HuH-7.5 (cell line): Measurements from ENCODE around the gene RNASE12.
"Not testable (repeated sequence)": the region's sequence is repeated elsewhere in the genome, so short reads cannot be mapped to it uniquely, and the experiment has no call there.

ENCODE experiments used
- DNase-seq: peaks from one replicate; pipeline ENCODE4 v3.0.0; 2011; ENCODE audit warnings: low spot score

RNASE12 gene

DNA sequence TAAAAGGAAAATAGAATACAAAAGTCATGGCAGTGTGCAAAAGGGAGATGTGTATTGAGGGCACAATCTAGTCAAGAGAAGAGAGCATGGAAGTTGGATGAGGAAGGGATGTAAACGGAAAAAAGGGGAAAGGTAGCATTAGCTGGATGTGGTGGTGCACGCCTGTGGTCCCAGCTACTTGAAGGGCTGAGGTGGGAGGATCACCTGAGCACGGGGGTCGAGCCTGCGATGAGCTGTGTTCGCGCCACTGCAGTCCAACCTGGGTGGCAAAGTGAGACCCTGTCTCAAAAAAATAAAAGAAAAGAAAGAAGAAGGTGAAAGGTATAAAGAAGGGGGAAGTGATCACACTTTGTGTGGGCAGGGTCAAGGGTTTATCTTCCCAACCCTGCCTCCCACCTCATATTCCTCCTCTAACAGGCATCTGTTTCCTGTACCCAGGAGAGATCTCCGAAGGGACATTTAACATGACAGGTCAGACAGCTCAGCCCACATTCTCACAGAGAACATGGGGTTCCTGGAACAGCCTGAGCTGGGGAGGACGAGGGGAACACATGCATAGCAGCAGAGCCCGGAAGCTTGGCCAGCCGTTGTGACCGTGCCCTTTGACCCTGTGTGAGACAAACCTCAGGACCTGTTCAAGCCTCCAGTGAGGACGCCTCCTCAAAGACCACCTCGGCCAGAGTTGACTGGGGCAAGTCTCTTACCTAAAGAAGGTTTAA is 12.2 kb downstream of the RNASE12 start:
- no peak for DNase-seq

DNA sequence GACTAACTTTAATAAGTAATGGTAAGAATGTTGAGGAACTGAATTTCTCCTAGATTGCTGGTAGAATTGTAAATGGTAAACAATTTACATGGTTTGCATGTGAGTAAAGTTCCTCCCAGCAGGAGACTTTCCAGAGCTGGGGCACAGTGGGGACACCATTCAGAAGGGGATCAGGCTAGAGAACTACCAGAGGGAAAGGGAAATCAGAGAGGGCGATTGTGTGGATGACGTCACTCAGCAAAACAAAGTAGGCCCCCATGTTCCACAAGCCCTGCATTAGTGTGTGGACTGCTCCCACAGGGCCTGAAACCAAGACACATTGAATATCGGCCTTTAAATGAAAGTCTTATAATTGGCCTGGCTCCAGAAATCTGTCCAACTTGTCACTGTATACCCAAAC is 12.9 kb downstream of the RNASE12 start:
- no peak for DNase-seq

DNA sequence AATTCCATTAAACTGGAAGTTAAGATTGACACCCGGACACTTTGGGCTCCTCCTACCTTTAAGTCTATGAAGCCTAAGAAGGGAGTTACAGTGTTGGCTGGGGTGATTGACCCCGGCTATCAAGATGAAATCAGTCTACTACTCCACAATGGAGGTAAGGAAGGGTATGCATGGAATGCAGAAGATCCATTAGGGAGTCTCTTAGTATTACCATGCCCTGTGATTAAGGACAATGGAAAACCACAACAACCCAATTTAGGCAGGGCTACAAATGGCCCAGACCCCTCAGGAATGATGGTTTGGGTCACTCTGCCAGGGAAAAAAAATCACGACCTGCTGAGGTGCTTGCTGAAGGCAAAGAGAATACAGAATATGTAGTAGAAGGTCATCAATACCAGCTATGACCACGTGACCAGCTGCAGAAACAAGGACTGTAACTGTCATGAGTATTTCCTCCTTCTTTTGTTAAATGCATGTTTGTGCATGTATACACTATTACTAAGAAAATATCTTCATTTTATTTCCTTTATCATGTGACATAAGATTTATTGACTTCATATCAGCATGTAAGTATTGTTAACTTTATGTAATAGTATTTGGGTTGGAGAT is 18.7 kb downstream of the RNASE12 start:
- DNase-seq: not testable (repeated sequence)

DNA sequence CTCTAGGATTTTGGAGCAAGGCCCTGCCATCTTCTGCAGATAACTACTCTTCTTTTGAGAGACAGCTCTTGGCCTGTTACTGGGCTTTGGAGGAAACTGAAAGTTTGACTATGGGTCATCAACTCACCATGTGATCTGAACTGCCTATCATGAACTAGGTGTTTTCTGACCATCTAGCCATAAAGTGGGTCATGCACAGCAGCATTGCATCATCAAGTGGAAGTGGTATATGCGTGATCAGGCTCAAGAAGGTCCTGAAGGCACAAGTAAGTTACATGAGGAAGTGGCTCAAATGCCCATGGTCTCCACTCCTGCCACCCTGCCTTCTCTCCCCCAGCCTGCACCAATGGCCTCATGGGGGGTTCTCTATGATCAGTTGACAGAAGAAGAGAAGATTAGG is 20.5 kb downstream of the RNASE12 start:
- not testable (repeated sequence) for DNase-seq

DNA sequence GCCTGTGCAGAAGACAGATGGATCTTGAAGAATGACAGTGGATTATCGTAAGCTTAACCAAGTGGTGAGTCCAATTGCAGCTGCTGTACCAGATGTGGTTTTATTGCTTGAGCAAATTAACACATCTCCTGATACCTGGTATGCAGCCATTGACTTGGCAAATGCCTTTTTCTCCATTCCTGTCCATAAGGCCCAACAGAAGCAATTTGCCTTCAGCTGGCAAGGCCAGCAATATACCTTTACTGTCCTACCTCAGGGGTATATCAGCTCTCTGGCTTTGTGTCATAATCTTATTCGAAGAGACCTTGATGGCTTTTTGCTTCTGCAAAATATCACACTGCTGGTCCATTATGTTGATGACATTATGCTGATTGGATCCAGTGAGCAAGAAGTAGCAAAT is 21.3 kb downstream of the RNASE12 start:
- not testable (repeated sequence) for DNase-seq

DNA sequence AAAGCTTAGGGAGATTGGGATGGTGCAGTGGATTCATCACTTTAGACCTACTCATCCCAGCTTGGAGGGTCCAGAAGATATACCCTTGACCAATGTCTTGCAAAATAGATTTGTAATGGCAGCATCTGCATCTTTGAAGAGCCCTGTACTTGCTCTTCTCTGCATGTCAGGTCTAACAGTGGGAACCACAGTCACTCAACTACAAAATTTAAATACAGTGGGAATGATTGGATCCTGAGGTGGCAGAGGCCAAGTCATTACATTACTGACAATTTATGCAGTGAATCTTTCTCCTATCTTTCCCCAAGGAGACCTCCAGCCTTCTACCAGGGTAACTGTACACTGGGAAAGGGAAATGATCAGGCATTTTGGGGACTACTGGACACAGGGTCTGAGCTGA is 22.1 kb downstream of the RNASE12 start:
- no peak for DNase-seq

DNA sequence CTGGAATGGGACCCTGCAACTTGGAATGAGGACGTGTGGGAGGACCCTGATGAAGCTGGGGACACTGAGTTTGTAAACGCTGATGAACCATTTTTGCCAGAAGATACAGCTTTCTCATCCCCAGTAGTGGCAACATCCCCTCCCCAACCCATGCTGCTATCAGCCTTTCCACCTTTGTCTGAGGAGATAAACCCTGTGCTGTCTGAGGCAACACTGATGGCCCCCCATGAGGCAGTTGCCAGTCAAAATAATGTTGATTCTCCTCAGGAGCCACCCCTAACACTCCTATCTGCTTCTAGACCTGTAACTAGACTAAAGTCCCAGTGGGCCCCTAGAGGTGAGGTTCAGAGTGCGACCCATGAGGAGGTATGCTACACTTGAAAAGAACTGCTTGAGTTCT is 22.8 kb downstream of the RNASE12 start:
- no peak for DNase-seq

DNA sequence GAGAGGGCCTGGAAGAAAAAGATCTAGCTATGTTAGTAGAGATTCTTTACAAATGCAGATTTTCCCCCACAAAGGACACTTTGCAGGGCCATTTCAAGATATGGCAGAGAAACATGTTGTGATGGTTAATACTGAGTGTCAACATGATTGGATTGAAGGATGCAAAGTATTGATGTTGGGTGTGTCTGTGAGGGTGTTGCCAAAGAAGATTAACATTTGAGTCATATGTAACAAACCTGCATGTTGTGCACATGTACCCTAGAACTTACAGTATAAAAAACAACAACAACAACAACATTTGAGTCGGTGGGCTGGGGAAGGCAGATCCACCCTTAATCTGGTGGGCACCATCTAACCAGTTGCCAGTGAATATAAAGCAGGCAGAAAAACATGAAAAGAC is 24.0 kb downstream of the RNASE12 start:
- not testable (repeated sequence) for DNase-seq

DNA sequence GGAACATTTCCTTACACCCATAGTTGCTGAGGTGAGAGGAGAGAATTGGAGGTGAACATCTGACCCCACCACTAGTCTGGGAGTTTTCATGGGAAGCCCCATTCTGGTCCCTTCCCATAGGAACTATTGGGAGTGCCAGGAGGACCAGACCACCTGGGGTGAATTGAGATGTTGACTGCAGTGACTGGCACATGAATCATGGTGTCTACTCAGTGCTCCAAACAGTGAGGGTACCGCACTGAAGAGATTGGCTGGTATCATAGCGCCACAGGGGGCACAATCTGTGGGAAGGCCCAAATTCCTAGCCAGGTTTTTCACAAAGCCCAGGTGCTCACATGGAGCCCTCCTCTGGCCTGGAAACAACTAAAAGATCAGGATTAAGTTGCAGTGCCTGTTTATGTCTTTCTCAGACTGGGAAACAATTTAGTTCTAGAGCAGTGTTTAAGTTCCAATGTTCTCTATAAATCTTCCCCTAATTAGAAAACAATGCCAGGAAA is 26.6 kb downstream of the RNASE12 start:
- DNase-seq: no peak

DNA sequence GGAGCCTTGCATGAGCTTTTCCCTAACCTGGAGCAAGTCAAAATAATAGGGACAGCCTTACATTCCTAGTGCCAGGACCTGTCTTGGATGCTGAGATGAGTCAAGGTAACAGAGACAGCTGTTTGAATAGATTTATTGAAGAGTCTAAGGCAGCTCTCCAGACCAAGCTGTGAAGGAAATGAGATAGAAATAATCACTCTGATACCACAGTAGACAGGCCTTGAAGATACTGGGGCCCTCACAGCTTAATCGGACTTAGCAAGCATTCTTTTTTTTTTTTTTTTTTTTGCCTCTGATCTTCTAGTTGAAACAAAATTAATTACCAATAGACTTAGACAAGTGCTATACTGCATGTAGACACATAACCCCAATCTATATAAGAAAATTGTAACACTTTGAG is 27.2 kb downstream of the RNASE12 start:
- DNase-seq: no peak

DNA sequence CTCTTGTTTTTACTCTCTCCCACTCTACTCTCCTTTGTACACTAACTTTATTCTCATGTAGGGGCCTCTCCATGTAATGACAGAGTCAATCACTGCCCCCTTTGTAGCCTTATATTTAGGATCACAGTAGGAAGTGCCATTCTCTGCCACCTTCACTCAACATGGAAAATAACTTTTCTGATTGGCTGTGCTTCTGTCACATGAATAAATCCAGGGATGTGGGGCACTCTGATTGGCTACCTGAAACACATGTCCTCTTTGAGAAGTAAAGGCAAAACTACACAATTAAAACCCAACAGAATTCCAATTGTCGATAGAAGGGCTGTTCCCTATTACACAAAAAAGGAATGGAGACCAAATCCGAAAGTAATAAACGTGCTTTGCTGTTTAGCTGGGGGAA is 30.2 kb downstream of the RNASE12 start, which contains the start of gene RNASE9:
Gene RNASE9 (minus strand): TSS at position 87 of the 400 bp plus-strand sequence.
- DNase-seq: no peak

DNA sequence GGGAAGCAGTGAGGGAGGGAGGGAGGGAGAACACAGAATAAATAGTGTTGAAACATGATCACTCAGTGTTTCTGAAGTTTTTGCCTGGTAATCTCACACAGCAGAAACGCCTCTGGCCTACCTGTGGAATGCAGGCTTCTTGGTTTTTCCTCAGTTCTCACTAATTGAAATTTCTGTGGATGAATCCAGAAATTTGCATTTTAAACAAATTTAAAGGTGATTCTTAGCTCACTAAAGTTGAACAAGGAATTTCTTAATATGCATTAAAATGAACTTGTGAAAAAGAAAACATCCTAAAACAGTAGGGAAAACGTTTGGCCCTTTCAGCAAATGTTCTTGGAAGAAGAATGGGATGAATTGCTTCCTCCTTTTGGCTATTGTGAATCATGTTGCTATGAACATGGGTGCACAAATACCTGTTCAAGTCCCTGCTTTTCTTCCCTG is 31.7 kb downstream of the RNASE12 start:
- DNase-seq: no peak

DNA sequence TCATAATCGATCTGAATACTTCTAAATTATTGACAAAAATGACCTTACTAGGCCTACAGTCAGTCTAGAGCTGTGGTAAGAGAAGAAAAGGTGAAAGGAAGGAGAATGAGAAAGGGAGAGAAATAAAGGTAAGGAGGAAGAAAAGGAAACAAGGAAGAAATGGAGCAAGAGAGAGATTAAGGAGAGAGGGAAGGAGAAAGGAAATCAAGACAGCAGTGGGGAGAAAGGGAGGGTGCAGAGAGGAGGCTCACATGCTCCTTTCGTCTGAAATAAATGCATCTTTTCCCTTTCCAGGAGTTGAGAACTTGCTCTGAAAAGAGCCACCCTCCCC is 34.0 kb downstream of the RNASE12 start:
- no peak for DNase-seq

DNA sequence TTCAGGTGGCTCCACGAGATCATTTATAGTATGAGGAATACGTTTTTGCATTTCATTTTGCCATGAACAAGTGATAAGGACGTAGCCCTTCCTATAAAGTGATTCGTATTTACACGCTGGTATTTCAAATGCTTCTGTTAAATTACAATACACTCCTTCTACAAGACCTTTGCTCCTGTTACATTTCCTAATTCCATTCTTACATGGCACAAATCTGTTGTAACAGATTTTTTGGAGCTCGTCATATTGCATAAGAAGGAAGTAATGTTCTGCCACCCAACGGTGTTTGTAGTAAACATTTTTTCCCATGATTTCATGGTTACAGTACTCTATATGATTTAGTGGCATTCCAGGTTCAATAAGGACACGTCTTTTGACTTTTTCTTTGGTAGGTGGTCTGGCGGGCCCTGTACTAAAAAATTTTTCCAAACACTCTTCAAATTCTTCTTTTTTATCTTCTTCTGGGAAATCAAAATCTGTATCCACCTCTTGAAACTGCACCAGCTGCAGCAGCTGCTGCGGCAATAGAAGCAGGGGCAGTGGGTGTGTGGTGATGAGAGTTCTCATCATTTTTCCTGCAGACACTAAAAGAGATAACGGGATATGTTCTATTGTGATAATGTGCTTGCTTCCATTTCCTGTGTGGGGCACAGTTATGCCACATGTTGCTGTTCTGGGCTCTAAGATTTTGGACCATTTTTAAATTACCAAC is 34.5 kb downstream of the RNASE12 start:
- no peak for DNase-seq

DNA sequence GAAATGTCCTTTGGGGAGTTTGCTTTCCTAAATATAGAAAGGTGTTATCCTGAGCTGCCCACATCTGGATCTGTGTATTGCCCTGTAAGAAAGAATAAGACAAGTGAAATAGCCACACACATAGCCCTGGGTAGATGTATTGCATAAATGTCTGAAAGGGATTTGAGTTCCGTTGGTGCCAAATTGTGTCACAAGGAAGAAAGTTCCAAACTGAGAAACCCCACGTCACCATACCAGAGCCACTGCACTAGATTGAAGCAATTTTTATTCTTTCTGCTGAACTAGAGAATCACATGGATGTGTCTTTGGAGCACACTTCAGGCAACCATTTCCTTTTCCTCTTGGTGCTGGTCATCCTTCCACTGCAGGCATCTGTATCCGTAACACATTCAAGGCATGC is 35.3 kb downstream of the RNASE12 start:
- no peak for DNase-seq

DNA sequence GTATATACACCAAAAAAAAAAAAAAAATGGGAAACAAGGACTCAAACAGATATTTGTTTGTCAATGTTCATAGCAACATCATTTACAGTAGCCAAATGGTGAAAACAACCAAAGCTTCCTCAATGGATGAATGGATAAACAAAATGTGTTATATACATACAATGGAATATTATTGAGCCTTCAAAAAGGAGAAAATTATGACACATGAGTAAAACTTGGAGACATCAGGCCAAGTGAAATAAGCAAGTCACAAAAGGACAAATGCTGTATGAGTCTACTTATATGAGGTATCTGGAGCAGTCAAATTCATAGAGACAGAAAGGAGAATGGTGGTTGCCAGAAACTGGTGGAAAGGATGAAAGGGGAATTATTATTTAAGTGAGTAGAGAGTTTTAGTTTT is 38.2 kb downstream of the RNASE12 start:
- no peak for DNase-seq

DNA sequence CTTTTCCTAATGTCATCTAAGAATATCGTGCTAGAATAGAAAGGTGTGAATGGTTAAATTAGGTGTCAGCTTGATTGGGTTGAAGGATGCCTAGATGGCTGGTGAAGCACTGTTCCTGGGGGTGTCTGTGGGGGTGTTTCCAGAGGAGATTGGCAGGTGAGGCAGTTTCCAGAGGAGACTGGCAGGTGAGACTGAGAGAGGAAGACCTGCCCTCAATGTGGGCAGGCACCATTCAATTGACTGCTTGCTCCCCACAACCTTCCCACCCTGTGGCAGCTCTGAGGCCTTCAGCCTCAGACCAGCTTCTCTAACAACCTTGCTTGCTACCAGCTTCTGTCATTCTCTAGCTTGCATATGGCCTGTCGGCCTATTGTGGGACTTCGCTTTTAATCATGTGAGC is 39.6 kb downstream of the RNASE12 start:
- DNase-seq: no peak

DNA sequence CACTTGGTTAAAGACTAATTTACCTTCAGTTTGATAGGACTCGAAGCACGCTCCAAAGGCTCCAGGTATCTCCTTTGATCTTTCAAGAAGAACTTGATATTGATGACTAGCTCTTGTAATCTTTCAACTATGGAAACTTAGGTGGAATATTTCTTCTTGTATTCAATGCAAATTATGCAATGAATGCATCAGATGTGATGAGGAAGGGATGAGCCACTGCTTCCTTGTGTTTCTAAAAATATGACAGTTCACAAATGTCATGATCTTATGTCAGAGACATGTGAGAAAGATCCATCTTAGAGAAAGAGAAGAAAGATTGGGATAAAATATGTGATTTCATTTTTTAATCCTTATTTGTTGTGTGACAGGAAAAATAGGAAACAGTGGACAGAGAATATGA is 40.2 kb downstream of the RNASE12 start:
- DNase-seq: no peak

DNA sequence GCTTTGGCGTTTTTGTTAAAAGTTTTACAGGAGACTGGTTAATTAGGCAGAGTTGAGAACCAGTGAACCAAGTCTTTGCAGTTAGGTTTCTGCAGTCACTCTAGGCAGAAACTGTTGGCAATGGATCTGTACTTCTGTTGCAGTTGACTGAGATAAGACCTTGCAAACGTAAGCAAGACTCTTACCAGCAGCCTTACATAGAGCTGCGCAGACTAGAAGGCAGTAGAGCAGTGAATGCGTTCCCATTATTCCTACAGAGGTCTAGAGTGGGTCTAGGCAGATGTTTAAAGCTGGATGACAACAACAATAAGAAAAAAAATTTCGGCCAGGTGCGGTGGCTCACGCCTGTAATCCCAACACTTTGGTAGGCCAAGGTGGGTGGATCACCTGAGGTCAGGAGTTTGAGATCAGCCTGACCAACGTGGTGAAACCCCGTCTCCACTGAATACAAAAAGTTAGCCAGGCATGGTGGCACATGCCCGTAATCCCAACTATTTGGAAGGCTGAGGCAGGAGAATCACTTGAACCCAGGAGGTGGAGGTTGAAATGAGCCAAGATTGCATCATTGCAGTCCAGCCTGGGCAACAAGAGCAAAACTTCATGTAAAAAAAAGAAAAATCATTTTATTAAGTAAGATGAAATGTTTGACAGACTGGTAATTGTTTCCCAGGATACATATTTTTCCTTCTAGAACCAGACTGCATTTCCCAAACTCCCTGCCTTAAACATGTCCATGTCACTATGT is 42.6 kb downstream of the RNASE12 start:
- DNase-seq: no peak

DNA sequence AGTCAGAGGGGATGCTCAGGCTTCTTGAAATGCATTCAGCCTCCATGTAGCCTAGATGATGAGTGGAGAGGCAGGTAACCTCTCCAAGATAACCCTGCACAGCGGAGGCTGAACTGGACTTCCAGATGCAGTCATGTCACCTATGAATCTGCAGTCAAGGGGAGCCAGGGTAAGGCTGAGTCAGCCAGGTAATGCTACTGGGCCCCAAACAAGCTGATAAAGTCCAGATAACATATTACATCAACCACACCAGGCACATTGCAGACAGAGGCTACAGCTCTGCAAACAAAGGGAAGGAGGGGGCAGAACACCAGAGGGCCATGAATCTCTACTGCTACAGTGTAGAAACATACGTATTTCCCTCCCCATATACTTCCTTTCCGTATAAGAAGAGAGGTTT is 44.3 kb downstream of the RNASE12 start:
- DNase-seq: no peak
